ENCODE data around the gene ODAM.
"Not testable (repeated sequence)": the region's sequence is repeated elsewhere in the genome, so short reads cannot be mapped to it uniquely, and the experiment has no call there.

The ODAM gene

DNA sequence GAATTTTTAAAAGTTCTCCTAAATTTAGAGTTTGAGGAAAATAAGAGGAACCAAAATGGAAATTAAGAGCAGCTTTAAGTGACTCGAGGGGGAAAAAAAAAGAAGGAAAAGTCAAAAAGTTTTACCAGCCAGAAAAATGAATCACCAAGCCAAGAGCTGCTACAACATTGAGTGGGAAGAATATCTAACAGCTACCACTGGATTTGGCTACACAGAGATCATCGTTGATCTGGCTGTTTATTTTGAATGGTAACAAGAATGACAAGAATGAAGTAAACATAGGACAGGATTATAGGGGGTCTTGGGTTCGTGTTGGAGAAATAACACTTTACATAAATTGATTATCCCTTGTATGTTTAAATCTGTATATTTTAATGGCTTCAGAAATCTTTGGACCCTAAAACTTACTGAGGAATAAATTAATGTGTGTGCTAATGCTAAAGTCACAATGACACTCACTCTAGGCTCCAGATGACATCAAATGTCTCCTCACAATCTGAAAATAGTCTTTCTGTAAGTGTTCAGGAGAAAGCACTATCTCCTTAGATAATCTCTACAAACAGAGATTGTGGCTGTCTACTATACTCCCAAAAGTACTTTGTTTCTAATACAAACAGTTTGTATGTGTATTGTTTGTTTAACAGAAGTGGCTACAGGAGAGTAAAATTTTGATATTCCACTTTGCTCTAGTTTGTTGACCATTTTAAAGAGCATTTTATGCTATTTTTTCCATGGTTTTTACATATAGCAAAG lies 43.8 kb downstream of the ODAM start:
- DNase-seq (ENCODE audit: extremely low spot score), result no peak
- POLR2A ChIA-PET, result no interaction called here
- no peak for TF ChIP-seq ELF4 (IDR thresholded peaks at IDR 0.05)
- no peak for TF ChIP-seq HDGF (IDR thresholded peaks at IDR 0.05; ENCODE audit: borderline replicate concordance)
- TF ChIP-seq L3MBTL2 (conservative IDR thresholded peaks at IDR 0.05), result no peak
- no peak for TF ChIP-seq FOXK2 (IDR thresholded peaks at IDR 0.05)
- no peak for TF ChIP-seq BHLHE40 (IDR thresholded peaks at IDR 0.05; ENCODE audit: borderline replicate concordance)
- TF ChIP-seq NFRKB (IDR thresholded peaks at IDR 0.05), result no peak
- TF ChIP-seq TARDBP (IDR thresholded peaks at IDR 0.05), result no peak
- CTCF ChIA-PET, result no interaction called here

DNA sequence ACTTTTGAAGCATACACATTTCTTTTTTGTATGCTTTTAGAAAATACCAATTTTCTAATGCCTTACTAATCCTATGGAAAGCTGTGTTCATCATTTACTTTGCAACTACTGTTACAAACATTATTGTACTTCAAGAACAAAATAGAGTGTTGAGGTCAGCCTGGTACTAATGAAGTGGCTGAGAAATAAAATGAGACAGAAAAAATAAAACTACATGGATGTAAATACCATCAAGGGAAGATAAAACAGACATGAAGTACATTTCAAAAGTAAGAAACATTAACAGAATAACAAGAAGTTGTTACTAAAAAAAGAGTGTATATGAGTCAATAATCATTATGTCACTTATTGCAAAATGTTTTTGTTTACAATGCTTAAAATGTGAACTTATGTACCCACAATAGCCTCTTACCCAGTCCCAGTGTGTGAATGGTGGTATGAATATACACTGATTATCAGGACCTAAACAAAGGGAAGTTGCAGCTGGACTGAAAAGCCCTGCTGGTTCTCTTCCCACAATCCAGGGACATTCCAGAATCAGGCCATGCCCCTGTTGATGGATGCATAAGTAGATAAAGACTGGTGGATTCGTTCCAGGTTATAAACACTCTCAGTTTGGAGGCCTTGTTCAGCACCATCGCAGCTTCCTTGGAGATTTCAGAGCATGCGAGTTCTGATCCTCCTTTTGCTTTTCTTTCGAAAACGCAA lies 44.5 kb downstream of the ODAM start:
- DNase-seq (ENCODE audit: extremely low spot score), result no peak
- no peak for TF ChIP-seq NFRKB (IDR thresholded peaks at IDR 0.05)
- TF ChIP-seq CTBP1 (IDR thresholded peaks at IDR 0.05; ENCODE audit: borderline replicate concordance), result no peak
- TF ChIP-seq FOXK2 (IDR thresholded peaks at IDR 0.05), result no peak
- TF ChIP-seq FOXM1 (IDR thresholded peaks at IDR 0.05; ENCODE audit: borderline replicate concordance), result no peak
- TF ChIP-seq LEF1 (IDR thresholded peaks at IDR 0.05; ENCODE audit: borderline replicate concordance), result no peak
- TF ChIP-seq ARNT (IDR thresholded peaks at IDR 0.05), result no peak
- no peak for TF ChIP-seq SP1 (IDR thresholded peaks at IDR 0.05)
- TF ChIP-seq L3MBTL2 (conservative IDR thresholded peaks at IDR 0.05), result no peak
- no peak for TF ChIP-seq BHLHE40 (IDR thresholded peaks at IDR 0.05; ENCODE audit: borderline replicate concordance)
- TF ChIP-seq TARDBP (IDR thresholded peaks at IDR 0.05), result no peak
- ChIA-PET POLR2A (no interaction called here), CTCF (no interaction called here)

GRCh38 chr4:70242297-70242696 lies 46.8 kb downstream of the ODAM start, which contains the start of gene CSN3:
TSS of gene CSN3 (plus strand) at chr4:70242597. CDS start at chr4:70244820, 2,223 bp downstream.
- DNase-seq (ENCODE audit: extremely low spot score); CTCF ChIA-PET; POLR2A ChIA-PET: not testable (repeated sequence)

DNA sequence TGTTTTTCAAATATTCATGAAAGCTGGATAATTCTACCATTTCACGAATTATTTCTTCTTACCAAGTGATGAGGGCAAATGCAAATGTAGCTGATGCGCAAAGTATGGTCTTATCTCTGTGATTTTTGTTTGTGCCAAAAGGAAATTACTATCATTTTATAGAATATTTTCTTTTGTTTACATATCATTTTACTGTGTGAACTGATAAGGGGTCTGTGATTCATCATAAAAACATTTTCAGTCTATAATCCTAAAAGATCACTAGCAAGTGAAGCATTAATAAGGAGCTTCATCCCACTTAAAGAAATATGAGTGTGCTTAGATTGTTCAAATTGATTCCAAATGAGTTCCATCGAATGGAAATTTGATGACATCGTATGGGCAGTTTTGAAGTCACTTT lies 47.6 kb downstream of the ODAM start:
- CTCF ChIA-PET, result no interaction called here
- POLR2A ChIA-PET, result no interaction called here
- DNase-seq (ENCODE audit: extremely low spot score), result no peak
- TF ChIP-seq TARDBP (IDR thresholded peaks at IDR 0.05) (no peak), NFRKB (IDR thresholded peaks at IDR 0.05) (no peak), CTBP1 (IDR thresholded peaks at IDR 0.05; ENCODE audit: borderline replicate concordance) (no peak), HDGF (IDR thresholded peaks at IDR 0.05; ENCODE audit: borderline replicate concordance) (no peak), ARNT (IDR thresholded peaks at IDR 0.05) (no peak), LEF1 (IDR thresholded peaks at IDR 0.05; ENCODE audit: borderline replicate concordance) (no peak), FOXK2 (IDR thresholded peaks at IDR 0.05) (no peak), SP1 (IDR thresholded peaks at IDR 0.05) (no peak), ZNF384 (IDR thresholded peaks at IDR 0.05) (no peak)

DNA sequence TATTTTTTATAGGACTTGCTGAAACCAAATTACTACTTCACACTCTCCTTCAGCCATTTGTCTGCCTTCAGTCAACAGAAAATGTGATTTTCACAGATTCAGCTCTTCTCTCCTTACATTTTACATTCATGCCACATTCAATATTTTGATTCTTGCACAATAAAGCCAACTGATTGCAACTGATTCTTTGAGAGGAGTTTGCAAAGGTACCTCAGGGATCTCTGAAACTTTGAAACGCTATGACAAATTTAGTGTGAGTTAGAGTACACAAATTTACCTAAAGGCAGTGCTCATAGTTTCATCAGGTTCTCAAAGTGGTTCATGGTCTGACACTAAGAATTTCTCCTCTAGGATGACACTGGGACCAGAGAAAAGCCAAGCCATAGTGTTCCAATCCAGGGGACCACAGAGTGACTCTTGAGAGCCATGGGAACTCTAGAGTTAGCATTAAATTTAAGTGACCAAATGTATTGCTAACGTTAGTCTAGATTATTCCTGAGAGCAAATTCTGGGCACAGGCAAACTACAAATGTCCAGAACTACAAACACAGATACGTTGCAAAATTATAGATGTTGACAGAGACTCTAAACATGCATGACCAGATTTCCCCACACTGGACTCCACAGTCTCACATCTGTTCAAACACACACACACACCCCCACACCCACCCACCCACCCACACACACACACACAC lies 55.9 kb downstream of the ODAM start:
- ChIA-PET POLR2A (no interaction called here), CTCF (no interaction called here)
- no peak for DNase-seq (ENCODE audit: extremely low spot score)
- no peak for TF ChIP-seq FOXK2 (IDR thresholded peaks at IDR 0.05)
- TF ChIP-seq FOXA1 (IDR thresholded peaks at IDR 0.05), result no peak
- no peak for TF ChIP-seq NFRKB (IDR thresholded peaks at IDR 0.05)
- no peak for TF ChIP-seq BHLHE40 (IDR thresholded peaks at IDR 0.05; ENCODE audit: borderline replicate concordance)
- no peak for TF ChIP-seq CTBP1 (IDR thresholded peaks at IDR 0.05; ENCODE audit: borderline replicate concordance)
- no peak for TF ChIP-seq LEF1 (IDR thresholded peaks at IDR 0.05; ENCODE audit: borderline replicate concordance)

GRCh38 chr4:70251945-70252277 lies 56.4 kb downstream of the ODAM start:
- no peak for TF ChIP-seq ELF4 (IDR thresholded peaks at IDR 0.05)
- ChIA-PET POLR2A (no interaction called here), CTCF (no interaction called here)

More at GRCh38 chr4:70251945-70252277, 56.4 kb downstream of the ODAM start:
- DNase-seq (ENCODE audit: extremely low spot score), result no peak
